MCF 10A (cell line): ENCODE results near the gene NGDN. TPM values are rescaled to one million over a fixed set of nuclear protein-coding genes. Genes with fewer than 3 reads are reported as not detected.

Experiments used
- BruUV-seq: library from RNA; stranded (reverse); fragments of 400-500 nt; replicated peaks from 2 replicates; lab custom pipeline; 2021; lab: Mats Ljungman, UMichigan
- CTCF ChIA-PET: fragments of 300-600 bp; sonication (Branson Sonifier 250); formaldehyde crosslinking; extraction: SDS; loops from one replicate; lab custom pipeline; 2021; ENCODE audit warnings: antibody characterized with exemption, inconsistent platforms; lab: Yijun Ruan, JAX
- POLR2A ChIA-PET: fragments of 300-600, 350-650 bp; sonication (Branson Sonifier 250); formaldehyde crosslinking; extraction: SDS; loops from one replicate; lab custom pipeline; 2020; ENCODE audit warnings: antibody characterized with exemption, inconsistent platforms; lab: Yijun Ruan, JAX
- DNase-seq: peaks from one replicate; pipeline ENCODE4 v3.0.0-alpha.2; 2018; ENCODE audit not compliant: unreplicated experiment
- H3K27ac Mint-ChIP-seq: one replicate; pipeline ENCODE4 v1.8.0; 2022; ENCODE audit warnings: mild to moderate bottlenecking, low read depth, mixed read lengths; ENCODE audit not compliant: unreplicated experiment
- H3K27me3 Mint-ChIP-seq: one replicate; pipeline ENCODE4 v1.8.0; 2022; ENCODE audit warnings: mixed read lengths; ENCODE audit not compliant: insufficient read depth, unreplicated experiment
- H3K36me3 Mint-ChIP-seq: one replicate; pipeline ENCODE4 v1.8.0; 2022; ENCODE audit warnings: mild to moderate bottlenecking, moderate library complexity, mixed read lengths; ENCODE audit not compliant: insufficient read depth, unreplicated experiment
- H3K4me1 Mint-ChIP-seq: one replicate; pipeline ENCODE4 v1.8.0; 2022; ENCODE audit warnings: mixed read lengths; ENCODE audit not compliant: insufficient read depth, unreplicated experiment
- H3K4me3 Mint-ChIP-seq: one replicate; pipeline ENCODE4 v1.8.0; 2022; ENCODE audit warnings: mild to moderate bottlenecking, moderate library complexity, mixed read lengths; ENCODE audit not compliant: unreplicated experiment
- H3K9me3 Mint-ChIP-seq: one replicate; pipeline ENCODE4 v1.8.0; 2022; ENCODE audit warnings: mixed read lengths; ENCODE audit not compliant: unreplicated experiment
- CTCF ChIP-seq: fragments of 200-600 bp; IDR thresholded peaks from one replicate; pipeline ENCODE4 v1.8.0; 2022; ENCODE audit warnings: antibody characterized with exemption, mild to moderate bottlenecking; ENCODE audit not compliant: unreplicated experiment
- intact Hi-C: fragments of 100-400 bp; cut with micrococcal nuclease; formaldehyde crosslinking; loops from 2 replicates; pipeline ENCODE4 v1.14.1; 2022
- total RNA-seq: library from RNA; stranded (reverse); gene quantifications from 2 replicates; pipeline ENCODE4 v1.2.3, GENCODE V29; 2022

The NGDN gene
- total RNA-seq, 1 experiment from 2014 or later, result 46.8 TPM

GRCh38 chr14:23443411-23443812 is 26.1 kb upstream of the NGDN start:
- POLR2A ChIA-PET, result no interaction called here
- no peak overlapping the region for H3K27ac Mint-ChIP-seq
- CTCF ChIA-PET, result interaction anchor here (0.9 kb wide), 1 partner anchor 22 kb away, joined by 3 read pairs; no protein-coding TSS in a partner anchor

GRCh38 chr14:23443881-23444280 is 25.6 kb upstream of the NGDN start:
- no TSS peak for BruUV-seq
- DNase-seq, result no peak
- TF ChIP-seq CTCF, result no peak
- Mint-ChIP-seq H3K4me1 (no peaks in the 10 kb centered on the region), H3K27me3 (peaks cover 36% of the 10 kb centered on the region), H3K36me3 (no peaks in the 10 kb centered on the region), H3K27ac (no peak overlapping the region), H3K9me3 (no peaks in the 10 kb centered on the region), H3K4me3 (no peak overlapping the region)
- intact Hi-C loops, result no loop called here
- CTCF ChIA-PET, result interaction anchor here (0.9 kb wide), 1 partner anchor 23 kb away, joined by 3 read pairs; no protein-coding TSS in a partner anchor
- POLR2A ChIA-PET, result no interaction called here

More at GRCh38 chr14:23443411-23443812, 26.1 kb upstream of the NGDN start:
- Mint-ChIP-seq H3K27me3 (peaks cover 34% of the 10 kb centered on the region), H3K9me3 (no peaks in the 10 kb centered on the region), H3K36me3 (no peaks in the 10 kb centered on the region), H3K4me3 (no peak overlapping the region), H3K4me1 (no peaks in the 10 kb centered on the region)
- TF ChIP-seq CTCF, result no peak
- intact Hi-C loops, result no loop called here
- no peak for DNase-seq
- no TSS peak for BruUV-seq

- DNase-seq, result no peak
- H3K4me1 Mint-ChIP-seq, result no peaks in the 10 kb centered on the region
- intact Hi-C loops, result no loop called here
- no peak overlapping the region for H3K4me3 Mint-ChIP-seq
- H3K36me3 Mint-ChIP-seq, result no peaks in the 10 kb centered on the region
- POLR2A ChIA-PET, result no interaction called here
- TF ChIP-seq CTCF, result no peak
- H3K27me3 Mint-ChIP-seq, result peaks cover 40% of the 10 kb centered on the region
- H3K9me3 Mint-ChIP-seq, result no peaks in the 10 kb centered on the region
- BruUV-seq, result no TSS peak
- CTCF ChIA-PET, result interaction anchor here (0.6 to 0.9 kb wide), 2 partner anchors 23 to 53 kb away, joined by 3 read pairs; no protein-coding TSS in a partner anchor
- no peak overlapping the region for H3K27ac Mint-ChIP-seq
Observed at GRCh38 chr14:23444314-23444713, 25.2 kb upstream of the NGDN start.

GRCh38 chr14:23445773-23446172 is 23.7 kb upstream of the NGDN start:
- Mint-ChIP-seq H3K4me3 (no peak overlapping the region), H3K36me3 (no peaks in the 10 kb centered on the region), H3K4me1 (no peaks in the 10 kb centered on the region), H3K9me3 (no peaks in the 10 kb centered on the region), H3K27ac (no peak overlapping the region), H3K27me3 (peaks cover 39% of the 10 kb centered on the region)
- no TSS peak for BruUV-seq
- no peak for TF ChIP-seq CTCF
- ChIA-PET CTCF (interaction anchor here (0.7 to 1.0 kb wide), 2 partner anchors 8 to 52 kb away, joined by 3 read pairs; no protein-coding TSS in a partner anchor), POLR2A (no interaction called here)
- intact Hi-C loops, result no loop called here
- no peak for DNase-seq
